EH (cell line): Measurements from ENCODE around the gene ATL1.
A peak's percentile ranks its signal among the peaks of the same experiment; 100 is the strongest.
"Not testable (repeated sequence)": the region's sequence is repeated elsewhere in the genome, so short reads cannot be mapped to it uniquely, and the experiment has no call there.

Experiments
- DNase-seq: peaks from one replicate; pipeline ENCODE4 v3.0.0-alpha.2; 2015; ENCODE audit warnings: low read depth

ATL1 gene

GRCh38 chr14:50602035-50602434 lies 42.1 kb downstream of the ATL1 start:
- no peak for DNase-seq

- DNase-seq, result no peak
Measured at GRCh38 chr14:50603565-50603964, 43.6 kb downstream of the ATL1 start.

GRCh38 chr14:50605766-50606165 lies 45.8 kb downstream of the ATL1 start:
- peak; percentile 50 for DNase-seq

GRCh38 chr14:50606468-50606867 lies 46.5 kb downstream of the ATL1 start:
- no peak for DNase-seq

GRCh38 chr14:50607181-50607580 lies 47.2 kb downstream of the ATL1 start:
- no peak for DNase-seq

GRCh38 chr14:50607761-50608160 lies 47.8 kb downstream of the ATL1 start:
- DNase-seq, result no peak

GRCh38 chr14:50608302-50608851 lies 48.4 kb downstream of the ATL1 start:
- peak; percentile 42 for DNase-seq

- no peak for DNase-seq
Measured at GRCh38 chr14:50610465-50610864, 50.5 kb downstream of the ATL1 start.

GRCh38 chr14:50612806-50613205 lies 52.9 kb downstream of the ATL1 start:
- DNase-seq, result no peak

- no peak for DNase-seq
Measured at GRCh38 chr14:50615056-50615455, 55.1 kb downstream of the ATL1 start.

- no peak for DNase-seq
Measured at GRCh38 chr14:50615552-50615951, 55.6 kb downstream of the ATL1 start.

GRCh38 chr14:50616275-50616674 lies 56.3 kb downstream of the ATL1 start:
- DNase-seq, result no peak

- peak; percentile 63 for DNase-seq
Measured at GRCh38 chr14:50619569-50620141, 59.7 kb downstream of the ATL1 start.

- peak; percentile 49 for DNase-seq
Measured at GRCh38 chr14:50620341-50620740, 60.4 kb downstream of the ATL1 start.

GRCh38 chr14:50622978-50623377 lies 63.0 kb downstream of the ATL1 start:
- no peak for DNase-seq

- no peak for DNase-seq
Measured at GRCh38 chr14:50624447-50624846, 64.5 kb downstream of the ATL1 start.

- not testable (repeated sequence) for DNase-seq
Measured at GRCh38 chr14:50624947-50625346, 65.0 kb downstream of the ATL1 start.

- peak; percentile 29 for DNase-seq
Measured at GRCh38 chr14:50631408-50631821, 71.5 kb downstream of the ATL1 start.

- no peak for DNase-seq
Measured at GRCh38 chr14:50633954-50634353, 74.0 kb downstream of the ATL1 start.

GRCh38 chr14:50635141-50635540 lies 75.2 kb downstream of the ATL1 start:
- peak; percentile 12 for DNase-seq

- DNase-seq, result no peak
Measured at GRCh38 chr14:50647282-50647681, 87.3 kb downstream of the ATL1 start.

- peak; percentile 49 for DNase-seq
Measured at GRCh38 chr14:50647753-50648152, 87.8 kb downstream of the ATL1 start.

- no peak for DNase-seq
Measured at GRCh38 chr14:50649691-50650090, 89.7 kb downstream of the ATL1 start.

- peak; percentile 43 for DNase-seq
Measured at GRCh38 chr14:50656776-50657175, 96.8 kb downstream of the ATL1 start.
